Stimulated activated CD8-positive, alpha-beta memory T cell treated with anti-CD3 and anti-CD28 coated beads, Interleukin-7, amount 100 ng/mL, for 1 hour (primary cell): ENCODE measurements around the gene SCO1.
"Not testable (repeated sequence)": the region's sequence is repeated elsewhere in the genome, so short reads cannot be mapped to it uniquely, and the experiment has no call there.

ENCODE experiments used
- DNase-seq, 2 donors: peaks; one replicate each; pipeline ENCODE4 v3.0.0-alpha.2; 2020; ENCODE audit warnings: low read depth in 2 of 2

The SCO1 gene

GRCh38 chr17:10697092-10698081, at the start of gene SCO1, which contains the start of gene ADPRM:
TSS of gene SCO1 (minus strand) at chr17:10697533. CDS start at chr17:10697507, 26 bp downstream.
TSS of gene ADPRM (plus strand) at chr17:10697594. CDS start at chr17:10704927, 7,333 bp downstream.
- peak; percentile 79 to 83 for DNase-seq

GRCh38 chr17:10745231-10745630, 47.9 kb upstream of the SCO1 start:
- DNase-seq: no peak

- DNase-seq: no peak
Measured at GRCh38 chr17:10744501-10745000, 47.2 kb upstream of the SCO1 start.

- no peak for DNase-seq
Measured at GRCh38 chr17:10743316-10744009, 46.1 kb upstream of the SCO1 start.

- DNase-seq: no peak
Measured at GRCh38 chr17:10742431-10742830, 45.1 kb upstream of the SCO1 start.

- no peak for DNase-seq
Measured at GRCh38 chr17:10741416-10742135, 44.2 kb upstream of the SCO1 start.

- no peak for DNase-seq
Measured at GRCh38 chr17:10739386-10739785, 42.1 kb upstream of the SCO1 start.

- no peak for DNase-seq
Measured at GRCh38 chr17:10738521-10739258, 41.4 kb upstream of the SCO1 start.

- no peak for DNase-seq
Measured at GRCh38 chr17:10737736-10738135, 40.4 kb upstream of the SCO1 start.

- DNase-seq: no peak
Measured at GRCh38 chr17:10737168-10737622, 39.9 kb upstream of the SCO1 start.

GRCh38 chr17:10735821-10736220, 38.5 kb upstream of the SCO1 start:
- DNase-seq: no peak

- DNase-seq: no peak
Measured at GRCh38 chr17:10735251-10735650, 37.9 kb upstream of the SCO1 start.

GRCh38 chr17:10733666-10734065, 36.3 kb upstream of the SCO1 start:
- DNase-seq: no peak

GRCh38 chr17:10732121-10732520, 34.8 kb upstream of the SCO1 start:
- not testable (repeated sequence) for DNase-seq

- no peak for DNase-seq
Measured at GRCh38 chr17:10731408-10731879, 34.1 kb upstream of the SCO1 start.

- not testable (repeated sequence) for DNase-seq
Measured at GRCh38 chr17:10730247-10730646, 32.9 kb upstream of the SCO1 start.

- peak in 1 of 2 donors; percentile 5 for DNase-seq
Measured at GRCh38 chr17:10729334-10730193, 32.2 kb upstream of the SCO1 start, which contains the start of gene TMEM220. TSS of gene TMEM220 (minus strand) at chr17:10730023. CDS start at chr17:10729851, 172 bp downstream.

- no peak for DNase-seq
Measured at GRCh38 chr17:10728331-10728892, 31.1 kb upstream of the SCO1 start.

GRCh38 chr17:10727192-10727591, 29.9 kb upstream of the SCO1 start:
- DNase-seq: no peak
